NCI-H345 treated with DMSO at 0.1 percent for 48 hours (cell line): ENCODE results near the gene LIPG.
"Not testable (repeated sequence)": the region's sequence is repeated elsewhere in the genome, so short reads cannot be mapped to it uniquely, and the experiment has no call there.

Experiments
- DNase-seq: peaks from one replicate; lab custom pipeline; 2025; ENCODE audit not compliant: unreplicated experiment; lab: John Stamatoyannopoulos, UW

Gene LIPG

GRCh38 chr18:49561289-49562193 lies at the start of gene LIPG:
Gene LIPG (plus strand): TSS chr18:49562057. CDS start chr18:49562309, 252 bp downstream.
- peak; percentile 89 for DNase-seq

- not testable (repeated sequence) for DNase-seq
Measured at GRCh38 chr18:49512876-49513275, 49.0 kb upstream of the LIPG start.

GRCh38 chr18:49514577-49514976 lies 47.3 kb upstream of the LIPG start:
- DNase-seq: no peak

- not testable (repeated sequence) for DNase-seq
Measured at GRCh38 chr18:49515003-49515402, 46.9 kb upstream of the LIPG start.

GRCh38 chr18:49515516-49515915 lies 46.3 kb upstream of the LIPG start:
- no peak for DNase-seq

GRCh38 chr18:49517483-49517882 lies 44.4 kb upstream of the LIPG start:
- no peak for DNase-seq

GRCh38 chr18:49519101-49519971 lies 42.5 kb upstream of the LIPG start:
- DNase-seq: no peak

GRCh38 chr18:49520661-49521145 lies 41.2 kb upstream of the LIPG start:
- peak; percentile 16 for DNase-seq

- peak; percentile 32 for DNase-seq
Measured at GRCh38 chr18:49521216-49521835, 40.5 kb upstream of the LIPG start.

- not testable (repeated sequence) for DNase-seq
Measured at GRCh38 chr18:49523580-49524093, 38.2 kb upstream of the LIPG start.

GRCh38 chr18:49524349-49524748 lies 37.5 kb upstream of the LIPG start:
- DNase-seq: no peak

GRCh38 chr18:49524951-49525350 lies 36.9 kb upstream of the LIPG start:
- no peak for DNase-seq

GRCh38 chr18:49525981-49526380 lies 35.9 kb upstream of the LIPG start:
- no peak for DNase-seq

GRCh38 chr18:49527631-49528327 lies 34.1 kb upstream of the LIPG start:
- no peak for DNase-seq

GRCh38 chr18:49529596-49529995 lies 32.3 kb upstream of the LIPG start:
- DNase-seq: no peak

GRCh38 chr18:49531678-49532153 lies 30.1 kb upstream of the LIPG start:
- DNase-seq: no peak

GRCh38 chr18:49534846-49535601 lies 26.8 kb upstream of the LIPG start:
- DNase-seq: no peak

GRCh38 chr18:49537232-49537896 lies 24.5 kb upstream of the LIPG start:
- no peak for DNase-seq

- DNase-seq: no peak
Measured at GRCh38 chr18:49544362-49544761, 17.5 kb upstream of the LIPG start.
